ENCODE measurements around the gene NCKAP5L.

GRCh38 chr12:49796155-49796554 is 32.1 kb downstream of the NCKAP5L start:
- TF ChIP-seq POLR2A (IDR thresholded peaks at IDR 0.05; ENCODE audit: low read length) (no peak), GATA1 (IDR thresholded peaks at IDR 0.05; ENCODE audit: low read depth, low read length) (no peak)

All from erythroblast (primary cell).